HepG2 (cell line): ENCODE data around the gene KLF16. TPM values are rescaled to one million over a fixed set of nuclear protein-coding genes. Genes with fewer than 3 reads are reported as not detected.

ENCODE experiments used
- ATAC-seq: fragments of 200-7000 bp; cut with Tn5 transposase; 3 replicates; pipeline ENCODE4 v1.9.1; 2020; ENCODE audit warnings: mild to moderate bottlenecking, moderate library complexity
- BruUV-seq: library from RNA; stranded (reverse); fragments of 400-500 nt; replicated peaks from 2 replicates; lab custom pipeline; 2021; lab: Mats Ljungman, UMichigan
- CTCF ChIA-PET: fragments of 300-600 bp; formaldehyde crosslinking; extraction: SDS; loops from one replicate; lab custom pipeline; 2021; ENCODE audit warnings: low total read pairs, inconsistent platforms, low intra/inter-chr PET ratio; lab: Yijun Ruan, JAX
- POLR2A ChIA-PET: fragments of 350-600 bp; sonication (Branson Sonifier 250); formaldehyde crosslinking; loops from one replicate; lab custom pipeline; 2020; ENCODE audit warnings: antibody characterized with exemption, inconsistent platforms; lab: Yijun Ruan, JAX
- DNase-seq: peaks from one replicate; pipeline ENCODE4 v3.0.0-alpha.2; 2015; ENCODE audit warnings: low spot score
- FAIRE-seq: peaks from 3 replicates; lab custom pipeline; 2011; peaks lifted over from hg19 to GRCh38; lab: Jason Lieb, UNC
- H2AFZ ChIP-seq: one replicate; pipeline ENCODE4 v1.6.1; 2011; ENCODE audit warnings: low read length, inconsistent platforms
- H3K27ac ChIP-seq: fragments of 300-600 bp; 3 replicates; pipeline ENCODE4 v1.8.0; 2011; ENCODE audit warnings: mixed run types, mild to moderate bottlenecking, mixed read lengths, low read length, inconsistent platforms; ENCODE audit not compliant: insufficient read depth; ENCODE audit errors: extremely low read length
- H3K27me3 ChIP-seq, 2 experiments: fragments of 200-600 bp in 1 of 2; 2 replicates in 1 of 2; 3 replicates in 1 of 2; pipeline versions ENCODE4 v1.6.0 to v1.8.0; 2011; ENCODE audit warnings: low read length in 2 of 2, mild to moderate bottlenecking in 2 of 2, moderate library complexity in 2 of 2, inconsistent platforms in 1 of 2; ENCODE audit not compliant: insufficient read depth in 2 of 2, control insufficient read depth in 1 of 2
- H3K36me3 ChIP-seq, 2 experiments: fragments of 200-600 bp in 1 of 2; replicated peaks in 1 of 2; 2 replicates in 1 of 2; 3 replicates in 1 of 2; pipeline versions ENCODE4 v1.5.1 to v1.8.0; 2011; ENCODE audit warnings: low read length in 2 of 2, inconsistent platforms in 1 of 2; ENCODE audit not compliant: insufficient read depth in 2 of 2, control insufficient read depth in 1 of 2
- H3K4me1 ChIP-seq: 2 replicates; pipeline ENCODE4 v1.5.1; 2012; ENCODE audit warnings: low read length, inconsistent platforms; ENCODE audit not compliant: insufficient read depth
- H3K4me2 ChIP-seq: 2 replicates; pipeline ENCODE4 v1.6.0; 2011; ENCODE audit warnings: low read depth, low read length, inconsistent platforms
- H3K4me3 ChIP-seq, 3 experiments: fragments of 200-600 bp in 1 of 3; sonication (generic), shearing (Covaris generic) in 1 of 3; replicated peaks in 1 of 3; 2 replicates each; pipeline ENCODE4 v1.5.1; 2011 to 2016; ENCODE audit warnings: low read length in 3 of 3, inconsistent platforms in 2 of 3, low read depth in 2 of 3, mild to moderate bottlenecking in 2 of 3, control low read depth in 1 of 3, mixed read lengths in 1 of 3; ENCODE audit not compliant: insufficient read depth in 1 of 3
- H3K79me2 ChIP-seq: one replicate; pipeline ENCODE4 v1.6.1; 2011; ENCODE audit warnings: low read length, inconsistent platforms; ENCODE audit not compliant: insufficient read depth
- H3K9ac ChIP-seq: 2 replicates; pipeline ENCODE4 v1.6.0; 2011; ENCODE audit warnings: mild to moderate bottlenecking, low read depth, low read length, inconsistent platforms; ENCODE audit not compliant: insufficient read depth
- H3K9me3 ChIP-seq: 2 replicates; pipeline ENCODE4 v1.5.1; 2012; ENCODE audit warnings: mild to moderate bottlenecking, low read length
- H4K20me1 ChIP-seq: 2 replicates; pipeline ENCODE4 v1.6.0; 2011; ENCODE audit warnings: inconsistent platforms, mild to moderate bottlenecking, low read length, moderate library complexity; ENCODE audit not compliant: insufficient read depth
- ARNT ChIP-seq: fragments of 450-650 bp; IDR thresholded peaks from 2 replicates; pipeline ENCODE4 v1.6.1; 2017
- CHD4 ChIP-seq: fragments of 200-600 bp; sonication (generic); IDR thresholded peaks from 2 replicates; pipeline ENCODE4 v1.7.0; 2017; ENCODE audit warnings: mild to moderate bottlenecking, low read length, borderline replicate concordance
- EZH2 ChIP-seq: conservative IDR thresholded peaks from 2 replicates; pipeline ENCODE4 v1.6.1; 2012; ENCODE audit warnings: mild to moderate bottlenecking, low read depth, low read length, moderate library complexity
- LCORL ChIP-seq, 2 experiments: fragments of 450-650 bp in 1 of 2; sonication (generic) in 1 of 2; formaldehyde crosslinking in 1 of 2; IDR thresholded peaks; 2 replicates each; pipeline versions ENCODE4 v1.5.0 to v1.6.1; 2017 to 2020; ENCODE audit warnings: antibody characterized with exemption in 1 of 2, missing genetic modification reagents in 1 of 2
- PBX3 ChIP-seq: sonication (generic); formaldehyde crosslinking; IDR thresholded peaks from 2 replicates; pipeline ENCODE4 v1.8.1; 2023; ENCODE audit warnings: missing genetic modification reagents, inconsistent platforms, borderline replicate concordance
- PCBP2 ChIP-seq: fragments of 200-400 bp; formaldehyde crosslinking; optimal IDR thresholded peaks from 2 replicates; pipeline ENCODE3; 2018; ENCODE audit warnings: low read length, low read depth; ENCODE audit not compliant: poor library complexity, severe bottlenecking
- RARG ChIP-seq: sonication (generic); formaldehyde crosslinking; IDR thresholded peaks from 2 replicates; pipeline ENCODE4 v1.4.0; 2020; ENCODE audit warnings: low read depth, mild to moderate bottlenecking, missing genetic modification reagents
- SMARCC2 ChIP-seq: fragments of 450-650 bp; IDR thresholded peaks from 2 replicates; pipeline ENCODE4 v1.6.1; 2017; ENCODE audit warnings: antibody characterized with exemption, mild to moderate bottlenecking
- U2AF1 ChIP-seq: fragments of 200-400 bp; formaldehyde crosslinking; optimal IDR thresholded peaks from 2 replicates; pipeline ENCODE3; 2017; ENCODE audit warnings: mild to moderate bottlenecking, low read depth, low read length
- USF2 ChIP-seq, 2 experiments: sonication (generic) in 1 of 2; formaldehyde crosslinking in 1 of 2; IDR thresholded peaks; 2 replicates each; pipeline versions ENCODE4 v1.5.1 to v1.6.1; 2011 to 2020; ENCODE audit warnings: borderline replicate concordance in 1 of 2, low read depth in 1 of 2, low read length in 1 of 2, mild to moderate bottlenecking in 1 of 2, missing genetic modification reagents in 1 of 2, moderate library complexity in 1 of 2
- ZBTB21 ChIP-seq: sonication (generic); formaldehyde crosslinking; IDR thresholded peaks from 2 replicates; pipeline ENCODE4 v1.4.0; 2020; ENCODE audit warnings: missing genetic modification reagents
- ZBTB26 ChIP-seq: IDR thresholded peaks from 2 replicates; pipeline ENCODE4 v1.6.1; 2016; ENCODE audit warnings: missing compliant biosample characterization, missing genetic modification reagents, borderline replicate concordance
- ZMYM2 ChIP-seq: sonication (generic); formaldehyde crosslinking; IDR thresholded peaks from 2 replicates; pipeline ENCODE4 v1.8.0; 2022; ENCODE audit warnings: mild to moderate bottlenecking, missing genetic modification reagents
- ZNF577 ChIP-seq: sonication (generic); formaldehyde crosslinking; IDR thresholded peaks from 2 replicates; pipeline ENCODE4 v1.4.0; 2020; ENCODE audit warnings: mild to moderate bottlenecking, low read depth, missing genetic modification reagents, borderline replicate concordance
- ZNF605 ChIP-seq: sonication (generic); formaldehyde crosslinking; IDR thresholded peaks from 2 replicates; pipeline ENCODE4 v1.8.0; 2022; ENCODE audit warnings: mild to moderate bottlenecking, missing genetic modification reagents
- ZNF747 ChIP-seq: sonication (generic); formaldehyde crosslinking; IDR thresholded peaks from 2 replicates; pipeline ENCODE4 v1.8.1; 2023; ENCODE audit warnings: missing genetic modification reagents, mild to moderate bottlenecking, borderline replicate concordance
- ZNF784 ChIP-seq: sonication (generic); formaldehyde crosslinking; IDR thresholded peaks from 2 replicates; pipeline ENCODE4 v1.5.1; 2020; ENCODE audit warnings: missing genetic modification reagents, mild to moderate bottlenecking, borderline replicate concordance
- WGBS: methylation state at CpG from one replicate; pipeline ENCODE4 v1.1.6; 2017; ENCODE audit warnings: low lambda C conversion rate; 5-methylcytosine and 5-hydroxymethylcytosine counted together
- in situ Hi-C: cut with HindIII; loops from 2 replicates; pipeline ENCODE4 v1.10.0; 2017; ENCODE audit warnings: low pct_unique_long_range_greater_than_20kb; ENCODE audit not compliant: extremely low pct_ligation_motif_present
- intact Hi-C: fragments of 100-400 bp; cut with micrococcal nuclease; formaldehyde crosslinking; loops from one replicate; pipeline ENCODE4 v1.10.0; 2022; ENCODE audit not compliant: unreplicated experiment
- polyA plus RNA-seq, 8 experiments: library from polyadenylated mRNA; depleted of rRNA in 3 of 8; stranded (reverse) in 7 of 8; unstranded in 1 of 8; fragments of >200 nt; fragmentation: Illumina TruSeq in 4 of 8; extraction: Trizol in 4 of 8; gene quantifications; 2 replicates each; pipeline versions ENCODE4 v1.2.1 to v1.2.3, GENCODE V29; 2011 to 2016; ENCODE audit warnings: low read depth in 4 of 8, missing spikeins in 1 of 8, mixed read lengths in 1 of 8; ENCODE audit not compliant: insufficient read depth in 1 of 8
- total RNA-seq, 5 experiments: library from RNA; depleted of rRNA; stranded (reverse); fragments of >200 nt; fragmentation: Illumina TruSeq; extraction: Trizol; gene quantifications; 2 replicates each; pipeline ENCODE4 v1.2.3, GENCODE V29; 2016; ENCODE audit warnings: low read depth in 1 of 5

KLF16 gene
- total and polyA plus RNA-seq, 2 of the 13 experiments (the other 11 are each of a cell fraction or from before 2014, with no cell fraction given) = 3.5 to 6.7 TPM

GRCh38 chr19:1905110-1905862 is 41.9 kb upstream of the KLF16 start, which contains the start of the genes ADAT3 and SCAMP4 (continued):
- peak; percentile 34; the same call in 1 of the 2 replicates for TF ChIP-seq ZNF784 (CRISPR knock-in tag)
- TF ChIP-seq CHD4 = no peak
- TF ChIP-seq ZBTB26 (CRISPR knock-in tag) = no peak
- no peak for TF ChIP-seq LCORL (IDR thresholded peaks at IDR 0.05)
- no peak for TF ChIP-seq LCORL (CRISPR knock-in tag; IDR thresholded peaks at IDR 0.05)
- TF ChIP-seq RARG = no peak

GRCh38 chr19:1904860-1905109 is 41.4 kb upstream of the KLF16 start:
- H3K36me3 ChIP-seq = no peaks in the 10 kb centered on the region; a peak in 1 of 5 replicates
- H2AFZ ChIP-seq = peak overlapping the region; percentile 49
- POLR2A ChIA-PET = no interaction called here
- H3K27ac ChIP-seq = peak overlapping the region; percentile 36
- 54% methylated on average over 8 of the region's 8 CpGs for WGBS
- CTCF ChIA-PET = no interaction called here
- peaks cover 78% of the 10 kb centered on the region for H3K4me1 ChIP-seq
- BruUV-seq = no TSS peak
- no peaks in the 10 kb centered on the region for H3K9me3 ChIP-seq
- H3K4me3 ChIP-seq = peak overlapping the region in 2 of 3 experiments; percentile 33 to 74; a peak in 3 of 6 replicates
- no peak for FAIRE-seq
- peaks cover 34% of the 10 kb centered on the region for H3K79me2 ChIP-seq
- peak overlapping the region; percentile 50 for H3K9ac ChIP-seq
- H3K4me2 ChIP-seq = peak overlapping the region; percentile 75
- no peaks in the 10 kb centered on the region for H3K27me3 ChIP-seq
- intact Hi-C loops = no loop called here
- DNase-seq = no peak
- H4K20me1 ChIP-seq = peaks cover 6% of the 10 kb centered on the region; the same call in 1 of the 2 replicates
- in situ Hi-C loops = no loop called here
- ATAC-seq = no peak
- TF ChIP-seq ARNT (no peak), PCBP2 (no peak), EZH2 (no peak), USF2 (IDR thresholded peaks at IDR 0.05; ENCODE audit: low read depth, low read length) (no peak), USF2 (CRISPR knock-in tag; IDR thresholded peaks at IDR 0.05; ENCODE audit: borderline replicate concordance) (no peak), SMARCC2 (no peak), PBX3 (no peak), ZNF605 (CRISPR knock-in tag) (0 out of 2 replicates have a peak, but pooled peaks have one; percentile 41), ZBTB21 (no peak), ZNF577 (CRISPR knock-in tag) (no peak), ZMYM2 (peak; percentile 89), ZNF747 (CRISPR knock-in tag) (peak; percentile 80; the same call in 1 of the 2 replicates), U2AF1 (no peak)
